Endometrial microvascular endothelial cells (primary cell): Measurements from ENCODE around the gene ZFP57. TPM values are rescaled to one million over a fixed set of nuclear protein-coding genes. Genes with fewer than 3 reads are reported as not detected.
"Not testable (repeated sequence)": the region's sequence is repeated elsewhere in the genome, so short reads cannot be mapped to it uniquely, and the experiment has no call there.

Experiments
- in situ Hi-C: cut with HindIII; loops from 2 replicates; pipeline ENCODE4 v1.10.0; 2017; ENCODE audit warnings: low sequenced_read_pairs, low pct_unique_long_range_greater_than_20kb; ENCODE audit errors: inconsistent ontology term
- total RNA-seq: library from RNA; depleted of rRNA; stranded (reverse); fragments of >200 nt; gene quantifications from one replicate; pipeline ENCODE4 v1.2.3, GENCODE V29; 2015; ENCODE audit errors: inconsistent ontology term

The ZFP57 gene
- total RNA-seq, 1 donor from 2014 or later: 2.5 TPM

- in situ Hi-C loops: not testable (repeated sequence)
Observed at GRCh38 chr6:29661502-29662141, 19.3 kb downstream of the ZFP57 start.

- in situ Hi-C loops: no loop called here
Observed at GRCh38 chr6:29661071-29661470, 19.9 kb downstream of the ZFP57 start.

GRCh38 chr6:29656798-29657197, 24.2 kb downstream of the ZFP57 start, which contains the start of gene MOG:
MOG (plus strand) TSS chr6:29657092; CDS start chr6:29657210, 118 bp downstream.
- in situ Hi-C loops: no loop called here

- in situ Hi-C loops: no loop called here
Observed at GRCh38 chr6:29656157-29656556, 24.8 kb downstream of the ZFP57 start.

- in situ Hi-C loops: no loop called here
Observed at GRCh38 chr6:29655658-29656057, 25.3 kb downstream of the ZFP57 start.

GRCh38 chr6:29653452-29654038, 27.4 kb downstream of the ZFP57 start:
- in situ Hi-C loops: no loop called here

- in situ Hi-C loops: no loop called here
Observed at GRCh38 chr6:29652198-29652584, 28.8 kb downstream of the ZFP57 start.

- in situ Hi-C loops: no loop called here
Observed at GRCh38 chr6:29651413-29652197, 29.3 kb downstream of the ZFP57 start.

GRCh38 chr6:29649701-29650673, 31.0 kb downstream of the ZFP57 start:
- in situ Hi-C loops: no loop called here

- in situ Hi-C loops: no loop called here
Observed at GRCh38 chr6:29647927-29648642, 32.9 kb downstream of the ZFP57 start.

GRCh38 chr6:29641430-29642148, 39.4 kb downstream of the ZFP57 start:
- in situ Hi-C loops: no loop called here

GRCh38 chr6:29637247-29637646, 43.7 kb downstream of the ZFP57 start:
- in situ Hi-C loops: no loop called here

GRCh38 chr6:29633534-29633905, 47.4 kb downstream of the ZFP57 start:
- in situ Hi-C loops: no loop called here

GRCh38 chr6:29632789-29633533, 48.0 kb downstream of the ZFP57 start, which contains the start of gene GABBR1:
GABBR1 (minus strand) TSS chr6:29633183; CDS start chr6:29632385, 798 bp downstream.
- in situ Hi-C loops: no loop called here

GRCh38 chr6:29631860-29632731, 48.9 kb downstream of the ZFP57 start:
- in situ Hi-C loops: no loop called here

GRCh38 chr6:29631209-29631810, 49.6 kb downstream of the ZFP57 start:
- in situ Hi-C loops: no loop called here
